Stimulated activated CD8-positive, alpha-beta memory T cell treated with anti-CD3 and anti-CD28 coated beads, Interleukin-7, amount 100 ng/mL, for 24 hours (primary cell): ENCODE data around the gene MAML2.
"Not testable (repeated sequence)": the region's sequence is repeated elsewhere in the genome, so short reads cannot be mapped to it uniquely, and the experiment has no call there.

Experiments
- DNase-seq: peaks from one replicate; pipeline ENCODE4 v3.0.0-alpha.2; 2020; ENCODE audit warnings: low read depth

Gene MAML2

DNA sequence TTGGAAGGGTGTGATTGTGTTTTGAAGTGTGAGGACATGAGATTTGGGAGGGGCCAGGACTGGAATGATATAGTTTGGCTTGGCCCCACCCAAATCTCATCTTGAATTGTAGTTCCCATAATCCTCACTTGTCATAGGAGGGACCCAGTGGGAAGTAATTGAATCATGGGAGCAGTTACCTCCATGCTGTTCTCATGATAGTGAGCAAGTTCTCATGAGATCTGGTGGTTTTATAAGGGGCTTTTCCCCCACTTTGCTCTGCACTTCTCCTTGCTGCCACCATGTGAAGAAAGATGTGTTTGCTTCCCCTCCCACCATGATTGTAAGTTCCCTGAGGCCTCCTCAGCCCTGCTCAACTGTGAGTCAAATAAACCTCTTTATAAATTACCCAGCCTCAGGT is 71.6 kb downstream of the MAML2 start:
- not testable (repeated sequence) for DNase-seq

DNA sequence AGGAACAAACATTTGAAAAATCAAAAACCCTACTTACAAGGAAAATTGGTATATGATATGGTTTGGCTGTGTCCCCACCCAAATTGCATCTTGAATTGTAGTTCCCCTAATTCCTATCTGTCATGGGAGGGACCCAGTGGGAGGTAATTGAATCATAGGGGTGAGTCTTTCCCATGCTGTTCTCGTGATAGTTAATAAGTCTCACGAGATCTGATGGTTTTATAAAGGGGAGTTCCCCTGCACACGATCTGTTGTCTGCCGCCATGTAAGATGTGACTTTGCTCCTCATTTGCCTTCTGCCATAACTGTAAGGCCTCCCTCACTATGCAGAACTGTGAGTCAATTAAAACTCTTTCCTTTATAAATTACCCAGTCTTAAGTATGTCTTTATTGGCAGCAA is 74.5 kb downstream of the MAML2 start:
- not testable (repeated sequence) for DNase-seq

DNA sequence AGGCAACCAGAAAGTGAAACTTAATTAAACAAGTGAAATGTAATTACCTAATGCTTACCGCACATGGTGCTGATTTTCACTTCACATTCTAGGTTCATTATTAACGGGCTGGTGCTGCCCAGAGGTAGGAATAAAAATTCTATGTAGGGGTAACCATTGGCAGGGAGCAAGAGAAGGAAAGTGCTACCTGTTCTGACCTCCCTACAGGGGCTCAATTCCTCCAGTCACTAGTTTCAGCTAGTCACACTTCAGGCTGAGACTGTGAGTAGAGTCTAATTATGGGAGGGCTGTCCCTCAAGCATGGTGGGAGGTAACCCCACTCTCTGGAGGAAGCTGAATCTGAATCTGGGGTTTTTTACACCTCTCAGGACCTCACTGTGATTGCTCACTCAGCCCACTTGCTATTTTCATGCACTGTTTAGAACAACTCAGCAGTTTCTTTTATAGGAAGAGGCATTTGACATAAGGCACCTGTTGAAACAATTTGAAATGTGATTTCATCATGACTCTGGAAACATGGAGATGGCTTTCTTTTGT is 75.4 kb downstream of the MAML2 start:
- no peak for DNase-seq

DNA sequence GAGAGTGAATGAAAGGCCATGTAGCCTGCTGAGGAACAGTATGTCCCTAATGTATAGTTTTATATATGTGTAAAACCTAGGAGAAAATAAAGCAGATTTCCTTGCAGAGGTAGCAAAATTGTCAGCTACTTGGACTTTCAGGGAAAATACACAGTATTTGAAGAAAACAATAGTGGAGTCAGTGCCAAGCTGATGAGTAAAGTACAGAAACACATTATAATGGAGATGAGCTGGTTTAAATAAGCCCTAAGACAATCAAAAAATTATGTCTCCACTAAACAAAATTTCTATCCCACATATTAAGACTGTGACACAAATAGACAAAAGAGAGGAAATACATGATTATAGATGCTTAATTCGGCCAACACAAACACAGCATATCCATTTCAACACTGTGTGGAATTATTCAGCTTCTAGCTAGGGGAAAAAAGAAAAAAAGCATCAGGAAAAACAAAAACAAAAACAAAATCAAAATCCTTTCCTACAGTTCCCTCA is 75.9 kb downstream of the MAML2 start:
- no peak for DNase-seq

DNA sequence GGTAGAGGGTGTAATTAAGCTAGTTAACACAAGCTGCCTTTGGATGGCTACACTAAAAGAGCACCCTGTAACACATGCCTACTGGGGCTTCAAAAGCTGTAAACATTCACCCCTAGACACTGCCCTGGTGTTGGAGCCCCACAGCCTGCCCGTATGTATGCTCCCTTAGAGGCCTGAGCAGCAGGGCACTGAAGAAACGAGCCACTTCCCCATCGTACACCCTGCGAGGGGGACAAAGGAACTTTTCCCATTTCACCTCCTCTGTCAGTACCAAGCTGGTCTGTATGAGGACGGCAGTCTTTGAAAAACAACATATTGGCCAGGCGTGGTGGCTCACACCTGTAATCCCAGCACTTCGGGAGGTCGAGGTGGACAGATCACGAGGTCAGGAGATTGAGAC is 77.0 kb downstream of the MAML2 start:
- no peak for DNase-seq

DNA sequence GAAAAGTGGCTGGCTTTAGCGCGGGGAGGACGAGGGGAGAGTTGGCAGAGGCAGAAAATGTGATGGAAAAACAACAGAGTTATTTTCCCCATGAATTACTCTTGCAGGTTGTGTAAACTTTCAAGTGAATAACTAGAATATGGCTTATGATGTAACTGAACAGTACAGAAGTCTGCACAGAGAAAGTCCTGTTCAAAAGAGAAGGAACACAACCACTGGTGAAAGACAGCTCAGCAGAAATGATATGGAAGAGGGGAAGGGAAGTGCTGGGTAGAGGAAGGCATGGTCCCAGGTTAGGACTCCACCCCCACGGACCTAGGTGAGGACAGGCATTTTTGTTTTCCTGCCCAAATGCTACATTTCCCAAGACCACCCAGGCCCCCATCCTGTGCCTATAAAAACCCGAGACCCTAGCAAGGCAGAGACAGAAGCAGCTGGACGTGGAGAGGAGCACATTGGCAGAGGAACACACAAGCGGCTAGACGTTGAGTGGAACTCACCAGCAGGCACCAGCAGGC is 77.7 kb downstream of the MAML2 start:
- no peak for DNase-seq

DNA sequence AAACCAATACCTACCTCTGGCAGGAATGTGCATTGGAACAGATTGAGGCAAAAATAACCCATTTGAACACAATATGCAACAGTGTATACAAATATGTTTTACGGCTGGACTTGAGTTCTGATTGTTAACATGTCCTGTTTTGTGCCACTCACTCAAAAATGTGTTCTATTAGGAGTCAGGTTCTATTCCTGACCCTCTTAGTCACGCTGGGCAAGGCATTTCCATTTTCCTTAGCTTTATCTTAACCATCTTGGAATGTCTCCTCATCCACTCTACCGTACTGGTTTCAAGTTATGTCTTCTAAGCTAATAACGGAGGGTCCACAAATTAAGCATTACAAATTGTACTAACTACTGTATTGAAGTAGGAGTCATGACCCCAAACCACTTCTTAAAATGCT is 78.6 kb downstream of the MAML2 start:
- no peak for DNase-seq

DNA sequence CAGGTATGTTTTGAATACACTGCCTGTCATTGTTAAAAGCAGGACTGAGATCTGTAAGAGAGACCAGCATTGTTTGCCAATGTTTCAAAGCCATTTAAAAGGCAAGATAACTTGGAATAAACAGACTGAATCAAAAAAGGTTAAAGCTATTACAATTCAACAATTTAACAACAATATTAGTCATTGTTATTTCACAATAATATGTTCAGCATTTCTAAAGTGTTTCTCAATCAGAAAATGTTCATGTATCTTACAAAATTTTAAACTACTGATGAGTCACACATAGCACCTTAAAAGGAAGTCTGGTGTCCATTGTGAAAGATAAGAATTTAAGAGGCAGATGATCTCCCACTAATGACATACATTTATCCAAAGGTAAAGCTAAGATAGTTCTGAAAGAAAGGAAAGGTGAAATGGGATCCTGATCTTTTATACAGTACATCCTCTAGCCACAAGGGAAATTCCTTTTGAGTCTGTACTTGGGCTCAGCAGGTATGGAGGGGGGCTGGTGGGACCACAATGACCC is 79.7 kb downstream of the MAML2 start:
- no peak for DNase-seq

DNA sequence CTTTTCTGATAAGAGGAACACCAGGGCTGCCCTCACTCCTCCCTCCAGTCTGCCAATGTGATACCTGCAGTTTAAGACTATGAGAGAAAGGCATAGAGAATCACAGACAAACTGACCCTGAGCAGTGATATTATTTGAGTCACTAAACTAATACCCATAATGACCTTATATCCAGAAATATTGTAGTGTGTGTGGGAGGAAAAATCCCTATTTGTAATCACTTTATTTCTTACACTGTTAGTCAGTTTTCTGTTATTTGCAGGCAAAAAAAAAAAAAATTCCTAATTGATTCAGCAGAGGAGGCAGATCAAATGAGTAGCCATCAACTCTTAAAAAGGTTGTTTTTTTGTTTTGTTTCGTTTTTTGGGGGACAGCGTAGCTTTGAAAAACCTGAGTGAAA is 82.5 kb downstream of the MAML2 start:
- no peak for DNase-seq

DNA sequence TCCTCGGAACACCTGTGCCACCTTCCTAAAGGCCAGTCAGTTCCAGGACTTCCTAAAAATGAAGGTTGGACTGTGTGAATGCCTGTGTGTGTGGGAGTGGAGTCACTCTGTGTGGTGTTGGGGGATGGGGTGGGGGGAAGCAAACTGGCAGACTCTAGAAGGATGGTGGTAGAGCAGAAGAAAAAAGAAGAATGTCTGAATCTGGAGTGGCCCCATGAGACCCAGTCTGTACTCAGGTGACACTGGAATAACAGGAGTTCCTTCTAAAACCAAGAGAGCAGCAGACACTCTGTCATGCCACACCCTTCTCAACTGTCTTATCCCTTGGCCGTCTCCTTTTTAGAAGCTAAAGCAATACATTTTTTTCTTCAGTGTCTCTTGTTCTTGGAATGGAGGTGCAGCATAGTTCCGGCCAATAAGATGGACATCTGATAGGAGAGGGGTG is 82.9 kb downstream of the MAML2 start:
- DNase-seq, result no peak

DNA sequence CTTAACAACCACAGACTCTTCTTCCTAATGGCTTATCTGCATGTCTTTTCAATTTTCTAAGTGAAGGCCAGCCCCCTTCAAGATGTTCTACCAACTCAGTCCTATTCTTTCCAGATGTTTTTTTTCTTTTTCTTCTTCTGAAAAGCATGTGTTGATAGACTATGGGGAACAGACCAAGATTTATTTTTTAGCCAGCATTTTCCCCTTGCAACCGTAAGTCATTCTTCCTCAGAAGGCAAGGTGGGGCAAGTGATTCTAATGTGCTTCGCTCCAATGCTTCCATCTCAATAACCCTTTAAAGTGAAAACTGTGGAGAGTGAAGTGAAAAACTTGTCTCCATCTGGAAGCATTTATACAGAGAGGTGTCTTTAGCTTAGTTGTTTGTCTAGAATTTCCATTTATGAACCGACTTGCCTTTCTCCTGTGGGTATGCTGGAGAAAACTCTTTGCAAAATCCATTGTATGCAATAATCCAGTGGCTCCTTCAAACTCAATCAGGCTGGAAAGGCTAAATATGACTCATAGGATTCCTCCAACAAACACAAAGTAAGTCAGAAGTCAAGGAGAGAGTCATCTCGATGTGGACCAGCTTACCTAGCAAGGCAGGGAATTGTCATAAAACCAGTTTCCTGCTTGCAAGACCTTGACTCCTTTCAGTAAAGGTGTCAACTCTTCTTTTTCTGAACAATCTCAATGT is 83.7 kb downstream of the MAML2 start:
- DNase-seq, result no peak

DNA sequence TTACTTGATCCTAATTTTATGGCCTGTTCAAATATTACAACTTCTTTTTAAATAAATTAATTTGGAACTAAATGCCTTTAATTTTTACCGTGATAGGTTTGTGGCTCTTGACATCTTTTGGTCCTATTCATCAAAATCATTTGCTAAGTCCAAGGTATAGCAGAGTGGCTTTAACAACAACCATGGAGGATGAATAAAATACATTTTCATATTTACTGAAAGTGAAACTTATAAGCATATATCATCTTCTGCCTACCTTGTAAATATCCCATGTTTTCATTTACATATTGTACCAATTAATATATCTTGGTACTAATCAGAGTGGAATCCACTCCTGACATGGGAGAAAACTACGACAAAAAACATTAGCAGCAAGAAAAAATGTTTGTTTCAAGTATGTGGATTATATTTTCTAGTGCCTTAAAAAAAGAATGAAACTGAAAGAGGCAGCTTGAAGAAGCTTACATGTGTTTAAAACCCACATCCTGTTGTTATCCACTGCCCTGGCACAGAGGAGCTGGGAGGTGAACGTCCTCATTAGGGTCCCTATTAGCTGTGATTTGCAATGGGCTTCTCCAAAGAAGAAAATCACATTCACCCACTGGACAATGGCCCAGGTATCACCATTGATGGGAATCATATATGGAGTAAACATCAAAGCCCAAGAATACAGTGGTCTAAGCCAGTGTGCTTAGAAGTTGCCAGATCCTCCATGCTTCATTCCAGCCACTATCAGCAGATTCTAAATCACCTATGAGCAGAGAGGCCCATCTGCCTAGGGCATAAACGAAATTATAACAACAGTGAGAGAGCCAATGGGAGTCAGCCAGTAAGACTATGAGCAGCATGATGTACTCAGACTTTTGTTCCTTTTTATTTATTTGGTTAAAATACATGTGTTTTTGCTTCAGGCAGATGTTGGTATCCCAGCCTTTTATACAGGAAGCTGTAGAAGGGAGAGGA is 84.7 kb downstream of the MAML2 start:
- no peak for DNase-seq

DNA sequence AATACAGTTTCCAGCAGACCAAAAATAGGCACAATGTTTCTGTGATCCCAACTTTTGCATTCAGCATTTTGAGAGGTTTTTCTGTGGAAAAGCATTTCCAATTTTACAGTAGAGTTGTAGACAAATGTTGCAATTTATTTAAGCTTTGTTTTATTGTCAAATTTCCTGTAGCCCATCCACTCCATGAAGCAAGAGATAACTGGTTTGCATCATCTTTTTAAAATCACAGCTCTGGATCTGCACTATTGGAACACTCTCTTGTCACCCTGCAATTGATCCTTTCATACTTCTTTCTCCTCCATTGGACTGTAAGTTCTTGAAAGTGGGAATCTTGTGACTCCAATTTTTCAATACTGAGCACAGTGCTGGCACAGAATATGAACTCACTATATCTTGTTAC is 86.0 kb downstream of the MAML2 start:
- DNase-seq, result no peak

DNA sequence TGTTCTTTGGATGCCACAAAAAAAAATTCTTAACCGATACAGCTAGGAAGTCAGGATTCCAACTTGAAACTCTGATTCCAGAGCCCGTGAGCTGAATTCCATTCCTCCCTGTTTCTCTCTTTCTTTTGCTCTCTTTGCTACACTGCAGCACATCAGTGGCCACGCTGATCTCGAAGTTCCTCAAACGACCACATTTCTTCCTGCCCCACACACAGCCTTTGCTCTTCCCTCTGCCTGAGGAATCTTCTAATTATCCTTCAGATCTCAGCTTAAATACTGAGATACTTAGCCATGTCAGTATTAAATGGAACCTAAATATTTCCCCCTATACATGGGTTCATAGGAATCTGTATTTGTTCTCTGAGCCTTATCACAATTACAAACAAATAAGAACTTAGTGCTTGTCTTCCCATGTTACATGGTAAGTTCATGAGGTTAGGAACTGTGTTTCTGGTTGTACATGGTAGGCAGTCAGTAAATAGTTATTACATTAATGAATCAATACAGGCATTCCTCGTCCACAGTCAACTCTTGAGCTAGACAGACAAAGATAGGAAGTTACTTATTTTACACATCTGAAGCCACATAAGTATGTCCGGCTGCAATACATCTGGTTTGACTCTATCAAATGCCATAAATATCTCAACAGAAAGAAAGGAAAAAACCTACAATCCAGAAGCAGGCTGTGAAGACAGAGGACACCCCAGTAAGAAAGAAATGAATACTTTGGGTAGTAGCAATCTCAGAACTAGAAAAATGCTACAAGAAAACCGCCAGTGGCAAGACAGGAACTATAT is 86.6 kb downstream of the MAML2 start:
- DNase-seq, result no peak

DNA sequence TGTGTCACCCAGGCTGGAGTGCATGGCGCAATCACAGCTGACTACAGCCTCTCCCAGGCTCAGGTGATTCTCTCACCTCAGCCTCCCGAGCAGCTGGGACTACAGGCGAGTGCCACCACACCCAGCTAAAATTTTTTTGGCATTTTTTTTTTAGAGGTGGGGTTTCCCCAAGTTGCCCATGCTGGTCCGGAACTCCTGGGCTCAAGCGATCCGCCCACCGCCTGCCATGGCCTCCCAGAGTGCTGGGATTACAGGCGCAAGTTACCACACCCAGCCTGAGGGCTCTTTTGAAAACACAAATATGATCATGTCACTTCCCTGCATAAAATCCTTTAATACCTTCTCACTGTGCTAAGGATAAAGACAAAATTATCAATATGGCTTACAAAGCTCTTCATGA is 88.1 kb downstream of the MAML2 start:
- no peak for DNase-seq

DNA sequence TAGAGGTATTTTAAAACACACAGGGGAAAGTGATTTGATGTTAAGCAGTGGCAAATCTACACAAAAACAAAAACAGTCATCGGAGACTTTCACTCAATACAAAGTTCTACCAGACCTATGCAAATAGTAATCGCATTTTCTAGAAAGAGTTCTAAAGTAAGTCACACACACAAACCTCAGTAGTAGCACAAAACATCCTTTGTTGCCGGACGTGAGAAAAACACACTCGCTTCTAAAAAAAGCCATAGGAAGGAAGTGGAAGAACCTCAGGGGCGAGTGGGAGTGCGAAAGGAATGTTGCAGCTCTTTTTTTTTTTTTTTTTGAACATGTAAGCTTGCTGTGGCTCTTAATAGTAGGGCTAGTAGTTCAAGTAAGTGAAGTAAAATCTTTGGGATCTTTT is 88.9 kb downstream of the MAML2 start:
- no peak for DNase-seq

DNA sequence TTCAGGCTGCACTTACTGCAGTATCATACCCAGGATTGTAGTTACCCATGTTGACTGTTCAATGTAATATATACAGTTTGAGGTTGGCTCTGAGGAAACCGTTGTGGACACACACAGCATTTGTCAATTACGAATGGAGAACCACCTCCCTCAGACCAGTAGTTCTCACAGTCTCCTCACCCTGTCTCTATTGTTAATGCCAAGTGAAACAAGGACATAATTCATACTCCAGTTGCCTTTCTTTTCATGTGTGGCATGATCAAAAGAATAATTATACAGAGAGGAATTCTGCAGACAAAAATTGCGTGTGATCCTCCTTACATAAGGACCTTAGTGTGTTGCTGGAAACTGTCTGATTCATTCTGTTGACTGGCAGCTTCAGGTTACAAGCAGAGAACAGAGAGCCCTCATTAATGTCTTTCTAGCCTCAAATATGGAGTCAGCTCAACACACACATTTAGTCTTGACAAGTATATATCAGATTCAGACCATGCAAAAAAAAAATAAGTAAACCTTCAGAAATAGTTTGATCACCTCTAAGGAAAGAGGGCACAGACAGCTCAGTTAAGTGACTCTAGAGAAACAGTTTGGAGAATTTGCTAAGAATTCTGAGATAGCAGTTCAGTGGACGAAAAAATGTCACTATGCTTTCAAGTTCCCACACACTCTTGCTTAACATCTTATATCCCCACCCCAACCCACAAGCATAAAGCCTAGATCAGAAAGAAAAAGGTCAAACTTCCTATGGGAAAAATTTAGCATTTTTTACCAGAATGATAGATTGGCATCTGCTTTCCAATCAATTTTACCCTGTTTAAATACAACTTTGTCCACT is 96.1 kb downstream of the MAML2 start:
- DNase-seq, result no peak

DNA sequence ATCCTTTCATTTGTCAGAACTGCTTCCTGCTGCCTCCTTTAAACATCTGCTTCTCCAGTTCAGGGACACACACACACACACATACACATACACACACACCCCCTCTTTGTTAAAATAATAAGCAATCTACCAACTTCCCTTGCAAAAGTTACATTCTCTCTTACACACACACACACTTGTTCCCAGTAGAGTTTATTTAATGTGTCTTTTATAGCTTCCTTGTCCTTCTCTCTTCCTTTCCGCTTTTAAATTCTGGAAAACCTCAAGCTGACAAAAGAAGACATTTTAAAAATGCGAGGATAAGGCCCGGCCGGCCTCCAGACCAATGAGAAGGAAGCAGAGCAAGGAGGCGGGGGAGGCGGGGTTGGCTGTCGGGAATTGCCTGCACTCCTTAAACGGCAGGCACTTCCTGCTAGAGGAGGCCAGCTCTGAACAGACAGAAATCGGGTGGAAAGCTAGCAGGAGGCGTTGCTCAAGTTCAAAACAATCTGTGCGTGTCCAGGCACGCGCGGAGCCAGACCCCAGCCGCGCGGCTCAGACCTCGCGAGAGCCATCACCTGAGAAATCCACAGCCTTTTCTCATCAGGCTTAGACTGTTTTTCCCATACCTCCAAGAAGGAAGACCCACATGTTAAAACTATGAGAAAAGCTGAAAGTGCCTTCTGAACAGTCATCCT is 99.9 kb downstream of the MAML2 start:
- peak; percentile 49 for DNase-seq

DNA sequence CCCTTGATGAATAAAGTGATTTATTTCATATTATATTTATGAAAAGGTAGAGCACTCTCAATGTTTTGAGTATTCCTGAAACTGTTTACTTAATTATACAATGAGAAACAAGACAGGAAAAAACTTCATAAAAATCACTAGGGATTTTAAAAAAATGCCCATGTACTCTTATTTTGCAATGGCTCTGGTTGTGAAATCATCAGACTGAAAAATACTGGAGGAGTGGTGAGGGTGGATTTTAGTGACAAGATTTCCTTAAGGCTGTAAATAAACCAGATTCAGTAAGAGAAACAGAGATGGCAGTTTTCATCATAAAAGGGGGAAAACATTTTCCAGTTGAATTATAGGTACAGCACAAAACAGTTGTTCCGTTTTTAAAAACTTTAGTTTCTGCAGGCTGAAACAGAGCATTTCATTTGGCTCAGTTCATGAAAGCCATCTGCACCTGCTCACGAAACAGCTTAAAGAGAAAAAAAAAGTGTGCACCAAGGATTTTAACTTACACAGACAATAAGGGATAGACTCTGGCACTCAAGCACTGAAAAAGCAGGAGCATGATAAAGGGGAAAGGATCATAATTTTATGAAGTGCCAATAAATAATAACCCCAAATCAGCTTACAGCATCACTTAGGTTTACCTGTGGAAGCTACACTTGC is 100.7 kb downstream of the MAML2 start:
- DNase-seq, result no peak
